Measurements from ENCODE around the gene CASKIN2.
"Not testable (repeated sequence)": the region's sequence is repeated elsewhere in the genome, so short reads cannot be mapped to it uniquely, and the experiment has no call there.

Gene CASKIN2

DNA sequence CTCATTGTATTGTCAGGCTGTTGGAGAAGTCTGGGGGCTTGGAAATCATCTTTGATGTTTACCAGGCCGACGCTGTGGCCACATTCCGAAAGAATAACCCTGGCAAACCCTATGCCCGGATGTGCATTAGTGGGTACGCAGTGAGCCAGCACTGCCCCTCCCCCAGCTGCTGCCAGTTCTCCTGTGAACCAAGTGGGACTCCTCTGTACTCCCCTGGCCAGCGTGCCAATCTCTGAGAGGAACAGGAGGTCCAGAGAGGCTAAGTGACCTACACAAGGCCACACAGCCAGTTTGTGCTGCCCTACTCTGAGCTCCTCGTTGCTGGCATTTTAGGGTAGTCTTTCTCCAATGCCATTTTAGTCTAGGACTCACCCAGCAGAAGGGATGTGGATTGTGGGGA, 8.3 kb upstream of the CASKIN2 start:
- DNase-seq (ENCODE audit: low spot score), result no peak

DNA sequence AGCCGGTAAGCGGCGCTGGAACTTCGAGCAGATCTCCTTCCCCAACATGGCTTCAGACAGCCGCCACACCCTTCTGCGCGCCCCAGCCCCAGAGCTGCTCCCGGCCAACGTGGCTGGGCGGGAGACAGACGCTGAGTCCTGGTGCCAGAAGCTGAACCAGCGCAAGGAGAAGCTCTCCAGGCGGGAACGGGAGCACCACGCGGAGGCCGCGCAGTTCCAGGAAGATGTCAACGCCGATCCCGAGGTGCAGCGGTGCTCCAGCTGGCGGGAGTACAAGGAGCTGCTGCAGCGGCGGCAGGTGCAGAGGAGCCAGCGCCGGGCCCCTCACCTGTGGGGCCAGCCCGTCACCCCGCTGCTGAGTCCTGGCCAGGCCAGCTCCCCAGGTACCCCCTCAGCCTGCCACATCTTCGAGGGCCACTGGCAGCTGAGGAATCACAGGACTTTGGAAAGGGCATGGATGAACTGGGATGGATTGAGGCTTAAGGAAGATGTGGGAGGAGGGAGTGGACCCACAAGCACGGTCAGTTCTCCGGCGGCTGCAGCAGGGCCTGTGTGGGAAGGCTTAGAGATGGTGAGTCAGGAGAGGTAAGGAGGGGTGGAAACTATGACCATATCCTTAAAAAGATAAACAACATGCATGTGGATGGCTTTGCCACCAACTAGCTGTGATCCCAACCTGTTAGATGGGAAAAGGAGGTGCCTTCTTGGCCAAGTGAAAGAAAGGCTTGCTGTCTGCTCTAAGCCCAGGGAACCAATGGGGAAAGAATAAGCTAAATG, 6.8 kb upstream of the CASKIN2 start:
- no peak for DNase-seq (ENCODE audit: low spot score)

DNA sequence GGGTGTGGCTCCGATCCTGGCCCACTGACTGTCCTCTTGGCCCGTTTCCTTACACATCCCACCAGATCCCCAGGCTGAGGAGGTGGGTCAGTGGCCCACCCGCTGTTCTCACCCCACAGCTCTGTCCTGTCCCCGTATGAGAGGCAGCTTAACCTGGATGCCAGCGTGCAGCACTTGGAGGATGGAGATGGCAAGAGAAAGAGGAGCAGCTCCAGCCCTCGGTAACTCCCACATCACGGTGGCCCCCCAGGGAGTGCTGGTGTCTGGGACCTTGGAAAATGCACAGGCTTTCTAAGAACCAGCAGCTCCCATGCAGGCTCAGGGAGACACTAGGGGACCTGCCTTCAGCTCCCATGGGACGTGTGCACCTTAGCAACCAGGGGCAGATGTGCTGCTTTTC, 6.0 kb upstream of the CASKIN2 start:
- no peak for DNase-seq (ENCODE audit: low spot score)

DNA sequence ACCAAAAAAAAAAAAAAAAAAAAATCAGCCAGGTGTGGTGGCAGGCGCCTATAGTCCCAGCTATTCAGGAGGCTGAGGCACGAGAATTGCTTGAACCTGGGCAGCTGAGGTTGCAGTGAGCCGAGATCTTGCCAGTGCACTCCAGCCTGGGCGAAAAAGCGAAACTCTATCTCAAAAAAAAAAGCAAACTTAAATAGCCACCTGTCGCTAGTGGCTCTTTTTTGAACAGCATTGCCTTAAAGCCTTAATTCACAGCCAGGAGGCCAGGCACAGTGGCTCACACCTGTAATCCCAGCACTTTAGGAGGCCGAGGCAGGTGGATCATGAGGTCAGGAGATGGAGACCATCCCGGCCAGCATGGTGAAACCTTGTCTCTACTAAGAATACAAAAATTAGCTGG, 5.1 kb upstream of the CASKIN2 start:
- DNase-seq (ENCODE audit: low spot score), result not testable (repeated sequence)

DNA sequence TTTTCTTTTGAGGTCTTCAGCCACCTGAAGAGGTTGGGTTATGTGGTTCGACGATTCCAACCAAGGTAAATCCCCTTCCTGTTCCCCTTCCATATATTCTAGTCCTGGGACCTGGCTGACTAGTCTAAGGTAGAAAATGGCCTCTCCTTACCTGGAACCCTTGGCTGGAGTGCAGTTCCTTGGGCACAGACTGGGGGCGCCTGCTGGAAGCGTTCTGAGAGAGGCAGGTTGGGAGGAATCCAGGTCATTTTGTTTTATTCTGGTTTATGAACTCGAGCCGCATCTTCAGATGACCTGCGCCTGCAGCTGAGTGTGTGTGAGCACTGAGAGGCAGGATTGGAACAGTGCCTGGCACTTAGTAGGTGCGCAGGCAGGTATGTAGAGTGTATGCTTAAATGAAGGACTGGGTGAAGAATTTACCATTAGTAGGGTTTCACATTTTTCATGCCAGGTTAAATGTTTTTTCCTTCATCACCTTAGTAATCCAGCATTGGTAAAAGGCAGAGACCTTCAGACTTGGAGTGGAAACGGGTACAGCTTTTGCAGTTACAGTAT, 3.7 kb upstream of the CASKIN2 start:
- no peak for DNase-seq (ENCODE audit: low spot score)

DNA sequence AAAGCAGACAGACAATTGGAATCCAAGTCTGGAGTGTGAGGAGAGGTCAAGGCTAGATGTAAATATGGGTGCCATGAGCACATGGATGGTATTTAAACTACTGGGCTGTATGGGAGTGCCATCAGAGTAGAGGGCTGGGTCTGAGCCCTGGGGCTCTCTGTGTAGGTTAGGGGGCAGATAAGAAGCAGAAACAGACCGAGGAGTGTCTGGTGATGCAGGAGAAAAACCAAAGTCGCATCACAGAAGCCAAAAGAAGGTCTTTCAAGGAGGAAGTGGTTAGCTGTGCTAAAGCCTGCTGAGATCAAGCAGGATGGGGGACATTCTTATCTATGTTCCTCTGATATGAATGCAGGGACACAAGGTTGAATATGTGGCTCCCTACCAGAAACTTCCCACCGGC, 2.9 kb upstream of the CASKIN2 start:
- no peak for DNase-seq (ENCODE audit: low spot score)

DNA sequence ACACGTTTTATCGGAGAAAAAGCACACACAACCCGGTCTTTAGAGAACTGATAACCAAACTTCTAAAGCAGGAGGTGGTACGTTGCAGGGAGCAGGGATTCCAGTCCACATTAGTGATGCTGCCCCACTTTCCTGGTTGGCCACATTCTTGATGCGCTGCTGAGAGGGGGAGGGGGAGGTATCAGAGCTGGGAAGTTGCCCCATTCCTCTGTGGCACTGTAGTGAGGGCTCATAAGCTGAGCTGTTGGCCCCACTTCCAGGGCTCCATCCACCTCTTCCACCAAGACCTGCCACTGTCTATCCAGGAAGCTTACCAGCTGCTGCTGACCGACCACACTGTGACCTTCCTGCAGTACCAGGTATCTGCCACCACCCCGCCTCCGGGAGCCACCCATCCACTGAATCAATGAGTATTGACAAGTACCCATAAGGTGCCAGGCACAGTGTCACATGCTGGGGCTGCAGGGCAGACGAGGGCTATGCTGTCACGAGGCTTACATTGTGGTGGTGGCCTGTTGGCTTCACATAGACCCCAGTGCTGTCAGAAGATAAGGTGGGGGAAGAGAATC, 2.0 kb upstream of the CASKIN2 start:
- no peak for DNase-seq (ENCODE audit: low spot score)

DNA sequence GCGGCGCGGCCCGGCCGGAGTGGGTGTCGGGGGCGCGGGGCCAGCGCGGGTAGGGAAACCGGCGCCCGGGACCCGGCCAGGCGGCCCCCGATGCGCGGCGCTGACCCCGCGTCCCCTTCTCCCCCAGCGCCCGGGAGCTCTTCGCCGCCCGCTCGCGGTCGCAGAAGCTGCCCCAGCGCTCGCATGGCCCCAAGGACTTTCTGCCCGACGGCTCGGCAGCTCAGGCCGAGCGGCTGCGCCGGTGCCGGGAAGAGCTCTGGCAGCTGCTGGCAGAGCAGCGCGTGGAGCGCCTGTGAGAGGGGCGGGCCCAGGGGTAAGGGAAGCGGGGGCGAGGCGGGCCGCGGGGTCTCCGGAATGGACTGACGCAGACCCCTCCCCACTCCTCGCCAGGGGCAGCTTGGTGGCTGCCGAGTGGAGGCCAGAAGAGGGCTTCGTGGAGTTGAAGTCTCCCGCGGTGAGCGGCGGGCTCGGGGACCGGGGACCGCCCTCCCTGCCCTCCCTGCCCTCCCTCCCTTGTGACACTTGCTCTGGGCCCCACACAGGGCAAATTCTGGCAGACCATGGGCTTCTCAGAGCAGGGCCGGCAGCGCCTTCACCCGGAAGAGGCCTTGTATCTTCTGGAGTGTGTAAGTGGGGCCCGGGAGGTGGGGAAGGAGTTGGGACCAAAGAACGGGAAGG, 1.4 kb upstream of the CASKIN2 start:
- peak; percentile 65 for DNase-seq (ENCODE audit: low spot score)

DNA sequence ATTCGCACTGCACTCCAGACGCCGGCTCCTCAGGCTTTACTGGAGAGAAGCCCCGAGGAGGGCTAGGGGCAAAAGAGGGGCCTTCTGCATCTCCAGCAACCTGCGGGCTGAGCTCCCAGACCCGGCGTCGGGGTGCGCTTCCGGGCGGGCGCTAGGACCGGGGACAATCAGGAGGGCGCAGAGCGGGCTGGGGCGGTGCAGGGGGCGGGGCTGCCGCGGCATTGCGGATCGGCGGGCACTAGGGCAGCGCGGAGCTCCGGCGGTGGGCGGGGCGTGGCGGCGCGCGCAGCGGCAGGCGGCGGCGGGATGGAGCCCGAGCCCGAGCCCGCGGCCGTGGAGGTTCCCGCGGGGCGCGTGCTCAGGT, 900 bp upstream of the CASKIN2 start, which contains the start of gene TSEN54:
Gene TSEN54, plus strand, starts transcription at position 274 of the 364 bp plus-strand sequence. Its CDS starts 33 bp downstream, at position 307.
- peak; percentile 89 for DNase-seq (ENCODE audit: low spot score)

DNA sequence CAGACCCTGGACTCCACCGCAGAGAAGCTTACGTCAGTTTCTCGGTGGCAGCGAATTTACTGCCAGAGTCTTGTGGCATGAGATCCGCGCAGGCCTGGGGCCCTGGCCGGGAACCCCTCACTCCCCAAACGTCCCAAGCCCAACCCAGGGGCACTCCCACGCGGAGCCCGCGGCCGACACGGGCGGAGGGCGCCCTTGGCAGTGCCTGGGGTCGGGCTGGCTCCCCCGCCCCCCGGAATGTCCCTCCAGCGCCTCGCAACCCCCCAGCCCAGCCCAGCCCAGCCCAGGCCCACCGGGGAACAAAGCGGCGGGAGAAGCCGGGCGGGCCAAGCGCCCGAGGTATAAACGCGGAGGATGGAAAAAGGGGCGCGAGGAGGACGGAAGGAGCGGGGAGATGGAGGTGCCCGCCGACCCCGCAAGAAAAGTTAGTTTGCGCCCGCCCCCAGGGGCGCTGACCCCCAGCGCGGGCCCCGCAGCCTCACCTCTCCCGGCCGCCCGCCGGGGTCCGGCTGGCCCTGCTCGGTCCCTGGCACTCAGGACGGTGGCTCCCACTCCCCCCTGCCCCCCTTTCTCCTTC, 330 bp downstream of the CASKIN2 start:
- peak; percentile 34 for DNase-seq (ENCODE audit: low spot score)

DNA sequence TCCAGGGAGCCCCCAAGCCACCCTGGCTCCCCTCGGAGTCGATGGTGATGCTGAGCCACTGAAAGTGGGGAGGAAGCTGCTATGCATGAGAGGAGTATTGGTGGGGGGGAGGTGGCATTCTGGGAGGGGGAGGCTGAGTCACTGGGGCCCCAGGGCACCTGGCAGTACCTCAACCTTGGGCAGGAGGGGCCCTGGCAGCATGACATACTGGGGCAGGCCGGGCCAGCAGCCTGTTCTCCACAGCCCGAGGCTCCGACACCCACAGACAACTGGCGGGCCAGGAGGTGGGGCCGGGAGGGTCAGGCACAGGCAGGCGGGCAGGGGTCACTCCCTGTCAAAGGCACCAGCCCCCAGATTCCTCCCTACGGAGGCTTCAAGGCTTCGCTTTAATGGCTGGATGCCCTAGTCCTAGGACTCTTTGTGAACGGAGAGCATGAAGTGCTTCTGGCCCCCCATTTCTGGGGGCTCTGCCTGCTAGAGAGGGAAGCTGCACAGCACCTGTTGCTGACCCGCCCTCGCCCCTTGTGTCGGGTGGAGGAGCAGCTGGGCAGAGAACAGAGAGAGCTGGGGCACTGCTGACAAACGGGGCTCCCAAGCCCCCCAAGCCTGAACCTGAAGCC, 928 bp downstream of the CASKIN2 start:
- no peak for DNase-seq (ENCODE audit: low spot score)

DNA sequence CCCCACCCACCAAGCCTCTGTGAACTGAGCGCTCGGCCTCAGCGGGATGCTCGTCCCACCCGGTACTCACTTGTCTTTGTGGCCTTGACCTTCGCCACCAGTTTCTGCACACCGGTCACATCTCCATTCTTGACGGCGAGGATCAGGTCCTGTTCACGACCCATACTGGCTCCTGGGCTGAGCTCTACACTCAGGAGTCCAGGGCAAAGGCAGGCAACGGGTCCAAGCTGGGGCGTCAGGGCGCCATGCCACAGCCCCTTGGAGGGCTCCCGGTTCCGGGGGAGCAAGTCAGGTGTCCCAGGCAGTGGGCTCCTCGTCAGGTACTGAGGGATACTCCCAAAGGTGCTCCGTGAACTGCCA, 1.7 kb downstream of the CASKIN2 start:
- no peak for DNase-seq (ENCODE audit: low spot score)

DNA sequence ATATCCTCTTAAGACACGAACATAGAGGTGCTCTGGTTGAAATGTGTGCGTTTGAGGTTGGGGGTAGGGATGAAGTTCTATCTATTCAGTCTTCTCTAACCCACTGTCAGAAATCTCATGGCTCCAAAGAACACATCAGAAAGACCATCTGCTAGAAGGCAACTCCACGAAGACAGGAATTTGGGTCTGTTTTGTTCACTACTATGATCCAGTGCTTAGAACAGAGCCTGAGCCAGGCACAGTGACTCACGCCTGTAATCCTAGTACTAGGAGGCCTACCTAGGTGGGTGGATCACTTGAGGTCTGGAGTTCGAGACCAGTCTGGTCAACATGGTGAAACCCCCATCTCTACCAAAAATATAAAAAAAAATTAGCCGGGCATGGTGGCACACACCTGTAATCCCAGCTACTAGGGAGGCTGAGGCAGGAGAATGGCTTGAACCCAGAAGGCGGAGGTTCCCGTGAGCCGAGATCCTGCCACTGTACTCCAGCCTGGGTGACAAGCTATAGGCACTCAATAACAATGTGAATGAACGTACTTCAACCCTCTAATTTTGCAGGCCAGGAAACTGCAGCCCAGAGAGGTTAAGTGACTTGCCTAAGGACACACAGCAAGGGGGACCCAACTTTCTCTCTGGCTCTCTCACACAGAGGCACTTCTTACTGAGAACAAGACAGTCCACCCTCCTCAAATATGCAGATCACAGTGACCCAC, 2.3 kb downstream of the CASKIN2 start:
- no peak for DNase-seq (ENCODE audit: low spot score)

DNA sequence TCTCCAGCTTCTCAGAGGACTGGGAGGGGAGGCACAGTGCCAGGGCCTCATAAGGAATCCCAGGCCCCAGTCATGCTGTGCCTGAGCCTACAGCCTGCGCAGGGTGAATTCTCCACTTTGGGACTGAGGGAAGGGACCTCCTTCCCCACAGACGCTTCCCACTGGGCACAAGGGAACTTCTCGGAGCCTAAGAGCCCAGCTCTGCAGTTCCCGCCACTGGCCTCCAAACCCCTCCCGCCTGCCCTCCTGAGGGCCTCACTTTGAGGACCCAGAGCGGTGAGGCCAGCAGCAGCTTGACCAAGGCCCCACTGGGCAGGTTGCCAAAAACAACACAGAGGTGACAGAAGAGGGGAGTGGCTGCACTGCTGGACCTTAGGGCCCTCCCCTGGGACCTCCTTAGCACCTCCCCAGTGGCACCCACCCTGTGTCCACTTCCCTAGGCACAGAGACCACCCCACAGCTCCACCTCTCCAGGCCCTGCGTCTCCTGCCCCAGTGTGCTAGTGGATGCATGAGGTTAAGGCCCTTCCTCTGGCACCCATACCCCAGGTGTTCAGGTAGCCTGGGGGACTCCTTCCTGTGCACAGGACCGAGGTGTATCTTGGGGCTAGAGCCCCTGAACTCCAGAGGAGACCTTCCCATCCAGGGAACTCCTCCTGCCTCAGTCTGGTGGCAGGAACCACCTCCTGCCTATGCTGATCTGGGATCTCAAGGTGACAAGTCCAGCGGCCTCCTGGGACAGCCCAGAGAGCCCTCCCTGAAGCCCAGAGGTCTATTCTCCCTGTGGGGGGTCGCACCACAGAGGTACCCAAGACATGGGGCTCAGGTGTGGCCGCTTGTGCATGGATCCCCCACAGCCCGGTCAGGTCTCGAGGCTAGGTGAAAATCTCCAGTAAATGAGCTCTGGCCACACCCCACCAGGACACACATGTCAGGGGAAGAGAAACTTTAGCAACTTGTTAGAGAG, 3.4 kb downstream of the CASKIN2 start:
- no peak for DNase-seq (ENCODE audit: low spot score)

DNA sequence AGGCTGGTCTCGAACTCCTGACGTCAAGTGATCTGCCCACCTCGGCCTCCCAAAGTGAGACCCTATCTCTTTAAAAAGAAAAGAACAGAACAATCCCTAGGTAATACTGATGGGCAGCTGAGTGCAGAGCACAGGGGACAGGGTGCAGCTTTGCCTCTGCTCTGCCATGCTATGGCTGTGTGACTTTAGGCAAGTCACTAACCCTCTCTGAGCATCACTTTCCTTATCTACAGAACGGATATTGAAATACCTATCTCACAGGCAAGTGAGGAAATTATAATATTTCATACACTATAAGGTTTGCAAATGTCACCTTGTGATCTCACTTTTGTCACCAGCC, 4.1 kb downstream of the CASKIN2 start:
- DNase-seq (ENCODE audit: low spot score), result no peak

DNA sequence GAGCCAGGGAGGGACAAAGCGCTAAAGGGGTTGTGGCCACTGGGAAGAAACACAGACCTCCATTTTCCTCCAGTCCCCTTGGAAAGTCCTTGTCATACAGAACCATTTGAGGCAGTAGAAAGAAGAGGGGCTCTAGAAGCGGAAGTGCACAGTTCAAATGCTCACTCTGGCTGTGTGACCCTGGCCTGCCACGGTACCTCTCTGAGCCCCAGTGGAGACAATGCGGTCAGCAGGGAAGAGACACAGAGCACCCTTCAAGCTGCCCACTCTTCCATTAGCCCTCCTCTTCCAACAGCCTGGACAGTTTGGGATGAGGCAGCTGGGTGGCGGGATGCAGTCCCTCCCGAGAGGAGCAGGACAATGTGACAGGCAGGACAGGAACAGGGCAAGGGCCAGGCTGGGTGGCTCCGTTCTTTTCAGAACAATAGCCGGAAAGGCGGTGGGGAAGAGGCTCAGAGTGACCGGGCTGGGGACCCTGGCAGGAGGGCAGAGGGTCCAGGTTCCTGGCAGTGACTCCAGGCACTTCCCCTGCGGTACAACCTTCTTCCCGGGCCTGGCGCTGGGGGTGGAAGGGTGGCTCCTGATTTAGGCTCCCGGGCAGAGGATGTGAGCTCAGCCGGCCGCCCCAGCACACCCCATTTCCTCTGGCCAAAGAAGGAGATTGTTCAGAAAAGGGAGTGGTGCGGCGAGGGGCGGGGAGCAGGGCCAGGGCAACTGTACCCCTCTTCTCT, 5.6 kb downstream of the CASKIN2 start:
- DNase-seq (ENCODE audit: low spot score), result no peak

DNA sequence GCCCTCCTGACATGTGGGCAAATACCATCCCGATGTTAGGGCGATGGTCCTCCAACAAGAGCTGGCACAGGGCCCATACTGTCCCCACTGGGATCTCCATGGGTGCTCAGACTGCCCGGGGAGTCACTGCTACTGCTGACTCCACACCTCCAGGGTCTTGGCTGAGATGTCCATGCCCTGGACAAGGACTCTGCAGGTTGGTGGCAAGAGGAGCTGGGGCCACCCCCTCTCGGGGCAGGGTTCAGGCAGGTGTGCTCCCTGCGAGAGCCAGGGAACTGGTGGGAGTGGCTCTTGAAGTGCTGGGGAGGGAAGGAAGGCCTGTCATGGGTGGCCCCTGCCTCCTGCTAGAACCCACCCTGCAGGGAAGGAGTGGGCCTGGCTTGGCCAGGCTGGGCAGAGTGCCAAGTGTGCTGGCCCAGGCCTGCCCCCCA, 6.4 kb downstream of the CASKIN2 start:
- DNase-seq (ENCODE audit: low spot score), result no peak

DNA sequence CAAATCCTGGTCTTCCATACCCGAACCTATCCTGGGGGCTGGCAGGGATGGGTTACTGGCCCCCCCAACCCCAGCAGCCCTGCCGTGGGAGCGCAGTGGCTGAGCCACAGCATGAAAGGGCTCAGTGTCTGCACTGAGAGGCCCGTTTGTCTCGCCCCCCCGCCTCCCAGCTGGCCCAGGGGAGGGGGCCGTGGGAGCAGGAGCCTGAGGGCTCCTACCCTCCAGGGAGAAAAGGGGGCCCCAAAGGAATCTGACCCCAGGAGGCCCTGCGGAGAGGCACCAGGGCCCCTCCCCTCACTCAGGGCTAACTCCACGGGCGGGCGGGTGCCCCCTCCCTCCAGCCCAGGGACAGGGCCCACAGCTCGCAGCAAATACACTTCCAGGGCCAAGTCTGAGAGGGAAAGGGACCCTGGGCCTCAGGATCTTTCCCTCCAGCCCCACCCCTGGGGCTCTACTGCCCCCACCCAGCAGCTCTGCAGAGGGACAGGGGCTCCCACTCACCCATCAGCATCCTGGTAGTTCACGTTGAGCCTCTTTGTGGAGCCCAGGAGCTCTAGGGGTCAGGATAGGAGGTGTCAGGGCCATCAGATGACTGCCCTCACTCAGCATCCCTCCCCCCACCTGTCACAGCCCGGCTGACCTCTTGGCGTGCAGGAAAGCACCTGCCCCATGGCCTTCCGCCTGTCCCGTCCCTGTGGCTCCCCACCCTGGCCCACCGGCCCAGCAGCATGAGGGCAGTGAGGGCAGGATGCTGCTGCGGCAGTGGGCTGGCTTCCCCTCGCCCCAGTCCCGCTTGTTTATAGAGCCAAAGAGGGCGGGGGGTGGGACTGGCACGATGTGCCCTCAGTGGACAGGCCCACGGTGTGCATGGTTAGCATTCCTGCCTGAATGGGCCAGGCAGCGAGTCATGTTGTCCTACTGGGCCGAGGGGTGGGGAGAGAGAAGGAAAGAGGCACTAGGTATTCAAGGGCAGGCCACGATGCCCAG, 7.3 kb downstream of the CASKIN2 start:
- DNase-seq (ENCODE audit: low spot score), result no peak

Measured in SK-N-DZ (cell line).